T follicular helper cell (primary cell): Measurements from ENCODE around the gene RUNX1.

ENCODE experiments used
- DNase-seq: peaks from one replicate; pipeline ENCODE4 v3.0.0-alpha.2; 2020; ENCODE audit warnings: low read depth

Gene RUNX1

GRCh38 chr21:34992736-34993398 is 56.2 kb downstream of the RUNX1 start:
- DNase-seq: no peak

GRCh38 chr21:34992180-34992579 is 56.9 kb downstream of the RUNX1 start:
- DNase-seq: no peak

GRCh38 chr21:34991366-34991957 is 57.6 kb downstream of the RUNX1 start:
- DNase-seq: no peak

- DNase-seq: no peak
These were observed 58.3 kb downstream of the RUNX1 start for GRCh38 chr21:34990842-34991241.

GRCh38 chr21:34989337-34990151 is 59.6 kb downstream of the RUNX1 start:
- DNase-seq: no peak

GRCh38 chr21:34988625-34989024 is 60.5 kb downstream of the RUNX1 start:
- DNase-seq: no peak

GRCh38 chr21:34988139-34988538 is 61.0 kb downstream of the RUNX1 start:
- DNase-seq: no peak

- no peak for DNase-seq
These were observed 61.5 kb downstream of the RUNX1 start for GRCh38 chr21:34987501-34988072.

- peak; percentile 45 for DNase-seq
These were observed 62.3 kb downstream of the RUNX1 start for GRCh38 chr21:34986561-34987500.

GRCh38 chr21:34984356-34985058 is 64.6 kb downstream of the RUNX1 start:
- no peak for DNase-seq

- no peak for DNase-seq
These were observed 65.4 kb downstream of the RUNX1 start for GRCh38 chr21:34983680-34984086.

- no peak for DNase-seq
These were observed 67.3 kb downstream of the RUNX1 start for GRCh38 chr21:34981791-34982190.

- no peak for DNase-seq
These were observed 68.5 kb downstream of the RUNX1 start for GRCh38 chr21:34980423-34981115.

- DNase-seq: no peak
These were observed 69.7 kb downstream of the RUNX1 start for GRCh38 chr21:34979383-34979782.

- DNase-seq: no peak
These were observed 71.8 kb downstream of the RUNX1 start for GRCh38 chr21:34977333-34977732.

GRCh38 chr21:34974162-34974981 is 74.7 kb downstream of the RUNX1 start:
- no peak for DNase-seq

GRCh38 chr21:34973685-34974084 is 75.4 kb downstream of the RUNX1 start:
- no peak for DNase-seq

- DNase-seq: no peak
These were observed 77.4 kb downstream of the RUNX1 start for GRCh38 chr21:34971656-34972055.

- no peak for DNase-seq
These were observed 78.5 kb downstream of the RUNX1 start for GRCh38 chr21:34970566-34970965.

- no peak for DNase-seq
These were observed 79.0 kb downstream of the RUNX1 start for GRCh38 chr21:34970167-34970500.
